Central memory CD8-positive, alpha-beta T cell (primary cell): ENCODE data around the gene CPD.

Experiments
- ATAC-seq: fragments of 150-1000 bp; cut with Tn5 transposase; replicated peaks from 2 replicates; pipeline ENCODE4 v1.10.0; 2022; ENCODE audit warnings: mild to moderate bottlenecking, moderate FRiP score, moderate number of reproducible peaks; ENCODE audit not compliant: poor library complexity, severe bottlenecking; ENCODE audit errors: extremely low read depth
- DNase-seq, 2 donors: peaks; one replicate each; pipeline ENCODE4 v3.0.0; 2021; ENCODE audit warnings: low spot score in 2 of 2
- H3K27ac Mint-ChIP-seq: one replicate; pipeline ENCODE4 v1.8.0; 2022; ENCODE audit warnings: low read depth, mild to moderate bottlenecking, moderate library complexity, mixed read lengths
- H3K27me3 Mint-ChIP-seq: one replicate; pipeline ENCODE4 v1.8.0; 2022; ENCODE audit warnings: mixed read lengths
- H3K36me3 Mint-ChIP-seq: one replicate; pipeline ENCODE4 v1.8.0; 2022; ENCODE audit warnings: mild to moderate bottlenecking, moderate library complexity, mixed read lengths; ENCODE audit not compliant: insufficient read depth
- H3K4me1 Mint-ChIP-seq: one replicate; pipeline ENCODE4 v1.8.0; 2022; ENCODE audit warnings: mixed read lengths
- H3K4me3 Mint-ChIP-seq: one replicate; pipeline ENCODE4 v1.8.0; 2022; ENCODE audit warnings: mild to moderate bottlenecking, moderate library complexity, mixed read lengths
- H3K9me3 Mint-ChIP-seq: one replicate; pipeline ENCODE4 v1.8.0; 2022; ENCODE audit warnings: mixed read lengths

Gene CPD

DNA sequence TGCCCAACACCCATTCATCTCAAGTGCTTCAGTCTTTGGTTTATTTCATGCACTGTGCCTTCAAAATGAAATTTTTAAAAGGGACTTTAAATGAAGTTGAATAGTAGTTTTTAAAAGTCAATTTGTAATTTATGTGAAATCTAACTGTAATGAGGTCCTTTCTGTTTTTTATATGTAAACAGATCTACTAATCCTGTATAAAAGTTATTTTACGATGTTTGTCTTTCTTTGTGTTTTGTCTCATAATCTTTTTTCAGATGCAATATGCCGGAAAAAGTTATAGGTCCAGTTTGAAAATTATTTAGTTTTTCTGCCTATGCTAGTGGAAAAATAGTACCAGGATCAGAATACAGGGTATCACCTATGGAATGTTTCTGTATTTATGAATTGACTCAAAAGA lies 89.7 kb downstream of the CPD start:
- Mint-ChIP-seq H3K27ac (no peak overlapping the region), H3K36me3 (peaks cover 12% of the 10 kb centered on the region), H3K9me3 (no peaks in the 10 kb centered on the region), H3K4me3 (no peak overlapping the region), H3K4me1 (no peaks in the 10 kb centered on the region), H3K27me3 (no peaks in the 10 kb centered on the region)
- ATAC-seq (no peak), DNase-seq (no peak)

DNA sequence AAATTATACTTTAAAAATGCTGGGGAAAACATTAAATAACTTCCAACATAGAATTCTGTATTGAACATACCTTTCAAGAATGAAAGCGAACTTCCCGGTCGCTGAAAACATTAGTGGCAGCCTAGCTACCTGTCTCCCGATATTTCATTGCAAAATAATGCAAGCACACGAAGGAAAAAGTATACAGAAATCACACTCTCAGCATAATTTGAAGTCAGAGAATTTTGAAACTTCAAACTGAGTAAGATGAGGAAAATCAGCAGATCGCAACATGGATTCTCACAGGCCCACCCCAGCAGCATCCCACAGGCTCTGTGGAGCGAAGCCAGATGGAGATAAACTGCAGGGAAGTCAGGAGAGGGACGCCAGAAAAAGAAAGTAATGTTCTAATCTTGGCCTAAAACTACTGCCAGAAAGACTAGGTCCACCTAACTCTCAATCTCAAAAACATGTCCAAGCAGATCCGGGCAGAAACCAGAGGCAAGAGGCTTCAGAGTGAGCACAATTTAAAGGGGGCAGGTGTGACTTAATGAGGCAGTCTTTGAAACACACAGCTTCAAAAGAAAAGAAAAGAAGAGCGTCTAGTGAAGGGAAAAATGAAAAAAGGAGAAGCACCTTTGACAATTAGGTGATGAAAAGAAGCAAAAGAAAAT lies 93.6 kb downstream of the CPD start:
- DNase-seq (no peak), ATAC-seq (no peak)
- Mint-ChIP-seq H3K27ac (no peak overlapping the region), H3K4me3 (no peak overlapping the region), H3K9me3 (no peaks in the 10 kb centered on the region), H3K36me3 (peaks cover 4% of the 10 kb centered on the region), H3K27me3 (no peaks in the 10 kb centered on the region), H3K4me1 (peaks cover 15% of the 10 kb centered on the region)

GRCh38 chr17:30475206-30475605 lies 96.5 kb downstream of the CPD start:
- no peaks in the 10 kb centered on the region for H3K27me3 Mint-ChIP-seq
- peaks cover 21% of the 10 kb centered on the region for H3K36me3 Mint-ChIP-seq
- no peaks in the 10 kb centered on the region for H3K9me3 Mint-ChIP-seq
- ATAC-seq (no peak), DNase-seq (no peak)
- H3K4me3 Mint-ChIP-seq = peak overlapping the region; percentile 4
- H3K4me1 Mint-ChIP-seq = peaks cover 26% of the 10 kb centered on the region
- no peak overlapping the region for H3K27ac Mint-ChIP-seq

- no peak for ATAC-seq
- Mint-ChIP-seq H3K27me3 (no peaks in the 10 kb centered on the region), H3K4me1 (peaks cover 26% of the 10 kb centered on the region), H3K27ac (peak overlapping the region; percentile 99), H3K9me3 (no peaks in the 10 kb centered on the region), H3K36me3 (peaks cover 34% of the 10 kb centered on the region), H3K4me3 (peak overlapping the region; percentile 95)
- DNase-seq = no peak
These were observed 98.0 kb downstream of the CPD start for GRCh38 chr17:30476726-30477082.

DNA sequence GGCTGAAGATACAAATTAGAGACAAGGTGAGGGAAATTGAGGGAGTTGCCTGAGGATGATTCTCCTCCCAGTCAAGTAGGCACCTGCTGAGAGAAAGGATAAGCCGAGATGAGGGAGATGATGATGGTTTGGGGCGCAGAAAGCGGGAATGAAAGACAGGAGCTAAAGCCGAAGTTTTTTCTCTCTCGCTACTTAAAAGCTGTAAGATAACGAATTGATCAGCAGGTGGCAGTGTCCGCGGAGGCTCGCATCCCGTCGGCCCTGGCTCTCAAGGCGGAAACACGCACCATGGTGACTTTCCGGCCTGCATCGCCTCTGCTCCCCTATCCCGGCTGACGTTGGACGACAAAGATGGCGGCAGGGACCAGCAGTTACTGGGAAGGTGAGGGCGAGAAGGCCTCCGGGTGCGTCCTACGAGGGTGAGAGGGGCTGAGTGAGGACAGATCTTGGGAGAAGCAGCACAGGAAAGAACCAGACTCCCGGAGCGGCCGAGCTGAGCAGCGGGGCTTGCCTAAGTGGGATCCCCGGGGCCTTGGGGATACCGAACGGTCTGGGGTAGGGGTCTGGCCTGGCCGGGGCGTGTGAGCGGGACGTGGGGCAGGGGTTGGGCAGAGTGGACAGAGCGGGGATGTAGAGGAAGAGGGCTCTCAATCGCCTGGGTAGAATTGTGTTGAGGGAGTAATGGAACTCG lies 98.5 kb downstream of the CPD start, which contains the start of gene GOSR1:
Gene GOSR1 (plus strand): TSS at position 326 of the 691 bp plus-strand sequence. CDS start 26 bp downstream, at position 352.
- H3K27me3 Mint-ChIP-seq = no peaks in the 10 kb centered on the region
- H3K4me1 Mint-ChIP-seq = peaks cover 26% of the 10 kb centered on the region
- peak within 1 kb of the TSS; percentile 95 for H3K4me3 Mint-ChIP-seq
- DNase-seq = peak; percentile 82 to 86
- ATAC-seq = peak; percentile 98
- peaks cover 34% of the 10 kb centered on the region for H3K36me3 Mint-ChIP-seq
- H3K27ac Mint-ChIP-seq = peak within 1 kb of the TSS; percentile 99
- no peaks in the 10 kb centered on the region for H3K9me3 Mint-ChIP-seq

- peak; percentile 79 for ATAC-seq
- Mint-ChIP-seq H3K9me3 (no peaks in the 10 kb centered on the region), H3K4me1 (peaks cover 26% of the 10 kb centered on the region), H3K36me3 (peaks cover 34% of the 10 kb centered on the region), H3K27ac (peak overlapping the region; percentile 99), H3K4me3 (peak overlapping the region; percentile 95), H3K27me3 (no peaks in the 10 kb centered on the region)
- peak in 1 of 2 donors; percentile 28 for DNase-seq
These were observed 99.0 kb downstream of the CPD start for GRCh38 chr17:30477774-30478115.

DNA sequence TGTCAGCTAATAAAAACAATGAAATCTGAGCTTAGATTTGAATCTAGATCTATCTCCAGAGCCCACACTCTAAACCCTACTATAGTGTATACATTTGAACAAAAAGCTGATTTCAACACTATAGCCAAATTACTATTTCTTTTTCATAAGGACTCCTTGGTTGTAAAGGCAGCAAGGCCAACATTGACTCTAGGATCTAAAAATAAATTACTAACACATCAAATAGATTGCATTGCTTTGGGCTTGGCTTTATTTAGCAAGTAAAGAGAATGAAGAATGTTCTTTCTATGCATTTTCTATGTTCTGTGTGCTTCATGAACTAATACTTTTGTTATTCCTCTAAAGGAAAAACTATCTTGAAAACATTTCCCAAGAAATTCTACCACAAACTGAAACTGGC lies 103.8 kb downstream of the CPD start:
- H3K4me3 Mint-ChIP-seq = no peak overlapping the region
- no peaks in the 10 kb centered on the region for H3K27me3 Mint-ChIP-seq
- peaks cover 66% of the 10 kb centered on the region for H3K36me3 Mint-ChIP-seq
- H3K4me1 Mint-ChIP-seq = peaks cover 20% of the 10 kb centered on the region
- no peaks in the 10 kb centered on the region for H3K9me3 Mint-ChIP-seq
- no peak for DNase-seq
- no peak for ATAC-seq
- no peak overlapping the region for H3K27ac Mint-ChIP-seq

GRCh38 chr17:30483159-30483558 lies 104.4 kb downstream of the CPD start:
- Mint-ChIP-seq H3K4me3 (no peak overlapping the region), H3K27ac (no peak overlapping the region), H3K36me3 (peaks cover 68% of the 10 kb centered on the region), H3K4me1 (peaks cover 14% of the 10 kb centered on the region), H3K9me3 (no peaks in the 10 kb centered on the region), H3K27me3 (no peaks in the 10 kb centered on the region)
- no peak for DNase-seq
- ATAC-seq = no peak

GRCh38 chr17:30493780-30494179 lies 115.1 kb downstream of the CPD start:
- peaks cover 14% of the 10 kb centered on the region for H3K4me1 Mint-ChIP-seq
- H3K27me3 Mint-ChIP-seq = no peaks in the 10 kb centered on the region
- DNase-seq (no peak), ATAC-seq (no peak)
- H3K27ac Mint-ChIP-seq = no peak overlapping the region
- no peaks in the 10 kb centered on the region for H3K9me3 Mint-ChIP-seq
- no peak overlapping the region for H3K4me3 Mint-ChIP-seq
- H3K36me3 Mint-ChIP-seq = peaks cover 77% of the 10 kb centered on the region

DNA sequence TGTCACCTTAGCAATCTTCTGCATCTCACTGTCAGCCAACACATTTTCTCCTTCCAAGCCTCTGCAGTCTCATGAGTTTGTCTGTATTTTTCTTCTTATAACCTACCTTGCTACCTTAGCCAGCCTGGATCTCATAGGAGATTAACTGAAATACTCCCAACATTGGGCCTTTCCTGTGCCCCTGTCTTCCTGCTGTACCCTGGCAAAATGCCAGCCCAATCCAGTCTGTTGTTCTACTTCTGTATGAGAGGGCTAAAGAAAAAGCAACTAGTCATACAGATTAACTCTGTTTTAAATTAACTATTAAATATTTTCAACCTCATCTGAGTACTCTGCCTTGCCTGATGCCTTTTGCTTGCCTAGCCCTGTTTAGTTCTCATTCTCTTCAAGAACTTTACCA lies 116.9 kb downstream of the CPD start:
- no peaks in the 10 kb centered on the region for H3K9me3 Mint-ChIP-seq
- H3K4me1 Mint-ChIP-seq = peaks cover 23% of the 10 kb centered on the region
- H3K27me3 Mint-ChIP-seq = no peaks in the 10 kb centered on the region
- no peak overlapping the region for H3K4me3 Mint-ChIP-seq
- ATAC-seq = no peak
- H3K27ac Mint-ChIP-seq = peak overlapping the region; percentile 59
- H3K36me3 Mint-ChIP-seq = peaks cover 70% of the 10 kb centered on the region
- DNase-seq = no peak

GRCh38 chr17:30503558-30503957 lies 124.8 kb downstream of the CPD start:
- no peak overlapping the region for H3K27ac Mint-ChIP-seq
- ATAC-seq = no peak

DNA sequence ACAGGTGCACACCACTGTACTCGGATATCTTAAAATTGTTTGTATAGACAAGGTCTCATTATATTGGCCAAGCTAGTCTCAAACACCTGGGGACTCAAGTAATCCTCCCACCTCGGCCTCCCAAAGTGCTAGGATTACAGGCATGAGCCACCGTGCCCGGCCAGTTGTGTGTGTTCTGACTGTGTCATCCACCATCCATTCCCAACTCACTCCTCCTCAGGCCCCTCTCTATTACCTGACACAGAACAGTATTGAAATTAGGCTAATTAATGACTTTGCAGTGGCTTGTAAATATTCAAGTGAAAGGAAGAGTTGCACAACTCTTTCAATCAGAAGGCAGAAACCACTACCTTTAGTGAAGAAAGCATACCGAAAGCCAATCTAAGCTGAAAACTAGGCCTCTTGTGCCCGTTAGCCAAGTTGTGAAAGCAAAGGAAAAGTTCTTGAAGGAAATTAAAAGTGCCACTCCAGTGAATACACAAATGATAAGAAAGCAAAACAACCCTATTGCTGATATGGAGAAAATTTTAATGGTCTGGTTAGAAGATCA lies 127.2 kb downstream of the CPD start:
- Mint-ChIP-seq H3K9me3 (no peaks in the 10 kb centered on the region), H3K36me3 (peaks cover 23% of the 10 kb centered on the region), H3K4me1 (peaks cover 13% of the 10 kb centered on the region), H3K27me3 (no peaks in the 10 kb centered on the region), H3K27ac (peak overlapping the region; percentile 19), H3K4me3 (no peak overlapping the region)
- DNase-seq (no peak), ATAC-seq (no peak)

More at GRCh38 chr17:30503558-30503957, 124.8 kb downstream of the CPD start:
- Mint-ChIP-seq H3K9me3 (no peaks in the 10 kb centered on the region), H3K36me3 (peaks cover 31% of the 10 kb centered on the region), H3K4me1 (peaks cover 21% of the 10 kb centered on the region), H3K4me3 (no peak overlapping the region), H3K27me3 (no peaks in the 10 kb centered on the region)
- no peak for DNase-seq

- DNase-seq (no peak), ATAC-seq (no peak)
- Mint-ChIP-seq H3K4me1 (peaks cover 13% of the 10 kb centered on the region), H3K36me3 (peaks cover 20% of the 10 kb centered on the region), H3K4me3 (no peak overlapping the region), H3K27me3 (no peaks in the 10 kb centered on the region), H3K27ac (no peak overlapping the region), H3K9me3 (no peaks in the 10 kb centered on the region)
These were observed 127.8 kb downstream of the CPD start for GRCh38 chr17:30506481-30506880.
